Activated CD8-positive, alpha-beta memory T cell treated with anti-CD3 and anti-CD28 coated beads for 36 hours (primary cell): ENCODE data around the gene ACP6. TPM values are rescaled to one million over a fixed set of nuclear protein-coding genes. Genes with fewer than 3 reads are reported as not detected.

Experiments
- CTCF ChIA-PET: fragments of 350-600 bp; sonication (Branson Sonifier 250); formaldehyde crosslinking; loops from one replicate; lab custom pipeline; 2021; ENCODE audit warnings: antibody characterized with exemption; lab: Charles Lee
- POLR2A ChIA-PET: fragments of 350-600 bp; sonication (Branson Sonifier 250); formaldehyde crosslinking; loops from one replicate; lab custom pipeline; 2021; ENCODE audit warnings: antibody characterized with exemption; lab: Charles Lee
- total RNA-seq, 2 experiments: library from RNA; stranded (reverse); gene quantifications; one replicate each; pipeline ENCODE4 v1.2.3, GENCODE V29; 2021

ACP6 gene
- total RNA-seq, 2 experiments from 2014 or later, result 8.0 to 9.0 TPM

DNA sequence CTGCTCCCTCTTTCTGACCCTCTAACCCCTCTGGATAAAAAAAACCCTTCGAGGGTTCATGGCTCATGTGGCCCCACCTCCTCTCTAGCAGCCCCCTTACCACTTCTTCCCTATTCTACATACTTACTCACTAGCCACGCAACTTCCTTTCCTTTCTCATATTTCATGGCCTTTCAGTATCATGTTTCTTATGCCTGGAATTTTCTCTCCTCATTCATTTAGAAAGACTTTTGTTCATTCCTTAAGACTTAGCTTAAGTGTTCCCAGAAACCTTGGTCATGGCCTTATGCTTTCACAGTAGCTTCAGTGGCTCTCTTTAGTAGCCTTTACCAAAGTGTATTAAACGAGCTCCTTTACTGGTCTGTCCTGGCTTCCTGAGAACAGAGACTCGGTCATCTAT lies 6.1 kb downstream of the ACP6 start:
- ChIA-PET CTCF (no interaction called here), POLR2A (no interaction called here)

DNA sequence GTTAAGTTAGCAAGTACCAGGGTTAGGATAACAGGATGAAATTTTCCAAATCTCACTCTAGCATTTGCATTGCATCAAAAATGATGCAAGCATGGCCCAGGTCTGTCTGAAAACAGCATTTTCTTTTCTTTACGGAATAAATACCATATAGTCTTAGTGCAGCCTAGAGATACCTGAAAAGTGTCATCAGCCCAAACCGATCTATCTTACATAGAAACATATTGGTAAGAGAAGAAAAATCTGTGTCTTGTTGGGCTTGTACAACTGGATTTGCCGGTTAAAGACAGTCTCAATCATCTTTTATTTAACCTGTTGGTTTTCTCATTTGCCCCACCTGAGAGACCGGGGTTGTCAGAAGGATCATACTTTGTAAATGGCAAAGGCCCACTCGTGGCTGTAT lies 15.8 kb downstream of the ACP6 start:
- CTCF ChIA-PET, result no interaction called here
- POLR2A ChIA-PET, result no interaction called here

DNA sequence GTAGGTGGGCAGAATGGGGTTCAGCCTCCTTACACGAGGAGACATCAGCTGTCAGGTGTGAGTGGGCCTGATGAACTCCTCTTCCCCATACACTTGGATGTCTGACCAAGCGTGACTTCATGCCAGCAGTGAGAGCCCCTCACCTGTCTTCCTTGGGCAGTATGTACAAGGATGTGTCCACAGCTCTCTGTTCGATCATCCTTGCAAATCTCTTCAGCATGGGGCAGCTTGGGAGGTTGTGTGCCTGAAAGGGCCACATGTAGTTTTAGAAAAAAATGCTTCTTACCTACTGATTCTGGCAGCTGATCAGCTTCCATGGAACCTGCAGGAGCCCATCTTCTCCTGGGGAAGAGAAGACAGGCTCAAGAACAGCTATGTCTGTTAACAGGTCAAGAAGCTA lies 18.0 kb downstream of the ACP6 start:
- ChIA-PET POLR2A (no interaction called here), CTCF (no interaction called here)

DNA sequence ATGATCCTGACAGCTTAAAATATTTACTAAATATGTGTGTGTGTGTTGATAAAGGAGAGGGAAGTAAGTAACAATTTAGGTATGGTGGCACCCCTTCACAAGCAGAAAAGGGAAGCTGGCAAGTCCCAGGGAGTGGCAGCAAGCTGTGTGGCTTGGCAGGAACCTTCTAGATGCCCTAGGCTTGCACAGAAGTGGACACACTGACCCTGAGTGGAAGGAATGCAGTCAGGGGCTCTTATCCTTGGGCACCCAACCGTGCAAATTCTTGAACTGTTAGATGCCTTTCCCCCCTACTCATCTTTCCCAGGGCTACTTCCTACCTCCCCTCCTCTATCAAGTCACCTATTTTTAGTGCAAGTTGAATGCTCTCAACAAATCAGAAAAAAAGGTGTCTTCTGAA lies 18.9 kb downstream of the ACP6 start:
- ChIA-PET CTCF (no interaction called here), POLR2A (interaction anchor here (0.5 kb wide), 1 partner anchor 21 kb away, joined by 4 read pairs; no protein-coding TSS in a partner anchor)

DNA sequence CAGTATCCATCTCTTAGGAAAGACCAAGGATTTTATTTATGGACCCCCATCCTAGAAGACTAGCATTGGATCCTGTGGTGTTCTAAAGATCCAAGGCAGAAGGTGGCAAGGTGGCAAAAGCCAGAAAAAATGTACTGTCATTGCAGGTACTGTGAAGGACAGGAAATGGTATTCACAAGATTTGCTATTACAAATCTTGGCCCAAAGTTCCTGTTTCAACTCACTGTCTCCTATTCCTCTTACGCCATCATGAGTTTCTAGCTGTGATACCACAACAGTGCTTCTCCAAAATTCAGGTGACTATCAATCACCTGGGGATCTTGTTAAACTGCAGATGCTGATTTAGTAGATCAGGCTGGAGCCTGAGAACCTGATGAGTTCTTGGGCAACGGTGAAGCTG lies 21.4 kb downstream of the ACP6 start:
- ChIA-PET CTCF (no interaction called here), POLR2A (no interaction called here)

DNA sequence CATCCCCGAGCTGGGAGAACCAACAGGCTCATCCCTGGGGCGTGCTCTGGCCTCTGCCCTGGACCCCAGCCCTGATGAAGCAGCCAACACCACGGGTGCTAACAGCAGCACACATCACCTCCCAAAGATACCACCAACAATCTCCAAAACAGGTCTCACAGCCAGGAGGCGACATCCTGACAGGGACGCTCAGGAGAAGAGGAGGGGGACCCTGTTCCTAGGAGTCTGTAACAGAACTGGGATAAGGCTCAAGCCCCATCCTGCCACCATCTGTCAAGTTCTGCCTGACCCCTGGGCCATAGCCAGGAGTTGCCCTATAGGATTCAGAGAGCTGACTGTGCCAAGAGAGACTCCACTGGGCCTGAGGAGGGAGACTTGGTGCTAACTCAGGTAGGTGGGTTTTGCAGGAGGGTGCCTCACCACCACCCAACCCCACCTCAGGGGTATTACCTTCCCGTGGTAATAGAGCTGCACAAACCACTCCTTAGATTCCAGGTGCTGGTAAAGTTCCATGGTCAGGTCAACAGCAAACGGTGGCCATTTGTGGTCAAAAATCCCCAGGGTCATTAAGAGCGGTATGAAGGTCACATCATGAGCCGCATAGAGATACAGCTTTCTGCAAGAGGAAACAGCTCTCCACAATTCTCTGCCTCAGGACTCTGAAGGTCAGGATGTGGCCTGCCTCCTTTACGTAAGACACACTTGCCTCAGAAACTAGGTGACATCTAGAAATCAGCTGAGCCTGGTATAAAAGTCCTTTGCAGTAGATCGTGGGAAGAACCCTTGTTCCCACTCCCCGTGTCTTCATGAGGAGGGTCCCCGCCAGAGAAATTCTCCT lies 22.3 kb downstream of the ACP6 start:
- CTCF ChIA-PET, result no interaction called here
- POLR2A ChIA-PET, result no interaction called here

DNA sequence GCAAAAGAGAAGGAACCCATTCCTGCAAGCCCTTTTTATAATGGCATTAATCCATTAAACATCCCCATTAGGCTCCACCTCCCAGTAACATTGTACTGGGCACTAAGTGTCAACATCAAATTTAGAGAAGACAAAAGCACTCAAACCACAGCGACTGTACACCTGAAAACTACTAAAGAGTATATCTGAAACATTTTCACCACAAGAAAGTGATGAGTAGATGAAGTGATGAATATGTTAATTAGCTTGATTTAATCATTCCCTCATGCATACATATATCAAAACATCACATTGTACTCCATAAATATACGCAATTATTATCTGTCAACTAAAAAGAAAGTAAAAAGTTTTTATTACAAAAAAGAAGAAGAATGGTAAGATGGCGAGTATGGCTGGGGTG lies 26.4 kb downstream of the ACP6 start:
- POLR2A ChIA-PET, result no interaction called here
- CTCF ChIA-PET, result no interaction called here

DNA sequence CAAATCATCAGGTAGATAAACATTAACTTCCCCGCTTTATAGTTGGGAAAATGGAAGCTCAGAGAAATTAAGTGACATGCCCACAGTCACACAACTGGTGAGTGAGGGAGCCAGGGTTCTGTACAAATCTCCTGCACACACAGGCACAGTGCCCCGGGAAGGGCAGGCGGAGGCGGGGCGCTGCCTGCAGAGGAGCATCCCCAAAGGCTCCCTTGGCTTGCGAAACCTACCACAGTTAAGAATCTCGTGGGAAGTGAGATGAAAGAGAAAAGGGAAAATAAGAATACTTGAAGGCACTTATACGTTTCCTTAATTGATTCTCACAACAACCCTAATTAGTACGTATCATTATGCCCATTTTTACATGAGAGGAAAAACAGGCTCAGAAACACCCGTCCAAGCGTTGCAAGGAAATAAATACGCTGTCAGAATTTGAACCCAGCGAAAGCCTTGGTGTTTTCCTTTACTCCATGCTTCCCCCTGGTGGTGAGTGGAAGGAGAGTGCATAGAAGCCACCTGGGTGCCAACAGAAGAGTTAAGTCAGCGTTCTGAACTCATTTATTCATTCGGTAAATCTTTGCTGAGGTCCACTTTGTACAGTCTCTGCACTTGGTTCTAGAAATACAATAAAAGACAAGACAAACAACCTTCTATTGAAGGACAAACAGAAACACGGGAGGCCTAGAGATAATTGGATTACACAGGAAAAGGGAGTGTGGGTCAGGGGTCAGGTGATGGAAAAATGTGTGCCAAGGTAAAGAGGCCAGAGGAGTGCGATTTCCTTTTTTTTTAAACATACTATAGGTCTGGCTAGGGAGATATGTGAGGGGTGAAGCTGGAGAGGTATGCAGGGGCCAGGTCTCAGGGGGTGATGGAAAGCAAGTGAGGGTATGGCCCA lies 28.4 kb downstream of the ACP6 start:
- CTCF ChIA-PET, result interaction anchor here (1.2 to 1.9 kb wide), 5 partner anchors 9 to 251 kb away, joined by 3 to 8 read pairs (median 4); partner anchors contain the start of gene ACP6

DNA sequence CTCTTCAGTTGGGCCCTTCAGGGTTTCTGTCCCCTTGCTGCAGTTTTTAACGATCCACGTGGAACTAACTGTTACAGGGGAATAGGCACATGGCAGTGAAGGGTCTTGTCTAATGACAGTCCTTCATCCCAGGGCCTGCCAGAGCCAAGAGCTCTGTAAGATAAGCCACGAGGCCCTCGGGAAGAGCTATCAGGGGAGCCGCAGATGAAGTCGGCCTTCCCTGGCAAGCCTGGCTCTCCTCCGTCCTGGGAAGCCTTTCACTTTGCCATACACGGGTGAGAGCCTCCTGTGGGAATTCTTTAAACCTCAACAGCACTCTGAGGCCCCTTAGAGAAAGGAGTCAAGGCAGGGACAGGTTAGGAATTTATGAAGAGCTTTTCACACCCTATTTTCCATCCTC lies 29.0 kb downstream of the ACP6 start:
- POLR2A ChIA-PET, result no interaction called here
- CTCF ChIA-PET, result interaction anchor here (1.2 to 1.9 kb wide), 5 partner anchors 8 to 251 kb away, joined by 3 to 8 read pairs (median 4); partner anchors contain the start of gene ACP6

More for the DNA sequence above, 28.4 kb downstream of the ACP6 start:
- POLR2A ChIA-PET, result no interaction called here

DNA sequence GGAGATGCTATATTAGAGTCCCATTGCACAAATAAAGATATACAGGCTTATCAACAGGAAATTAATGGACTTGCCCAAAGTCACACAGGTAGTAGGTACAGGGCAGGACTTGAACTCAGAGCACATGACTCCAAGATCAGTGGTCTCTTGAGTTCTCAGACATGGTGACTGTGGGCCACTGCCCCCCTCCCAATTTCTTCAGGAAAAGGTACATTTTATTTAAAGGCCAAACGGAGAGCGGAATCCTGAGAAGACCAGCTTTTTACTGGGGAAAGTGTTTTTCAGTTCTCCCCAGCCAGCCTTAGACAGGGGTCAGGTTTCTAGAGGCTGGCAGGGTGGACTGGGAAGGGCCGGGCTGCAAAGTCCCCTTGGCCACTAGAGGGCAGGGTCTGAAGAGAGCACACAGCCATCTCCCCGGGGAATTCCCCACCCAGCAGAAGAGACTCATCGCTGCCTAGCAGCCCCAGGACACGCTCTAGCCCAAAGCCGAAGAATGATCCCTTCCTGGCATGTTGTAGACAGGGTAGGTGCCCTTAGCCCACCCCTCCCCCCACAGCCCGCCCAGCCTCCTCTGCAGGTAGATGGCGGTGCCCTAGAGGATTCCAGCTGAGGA lies 29.7 kb downstream of the ACP6 start:
- CTCF ChIA-PET, result interaction anchor here (1.2 to 1.9 kb wide), 6 partner anchors 8 to 252 kb away, joined by 3 to 8 read pairs (median 4); partner anchors contain the start of gene ACP6
- POLR2A ChIA-PET, result no interaction called here

DNA sequence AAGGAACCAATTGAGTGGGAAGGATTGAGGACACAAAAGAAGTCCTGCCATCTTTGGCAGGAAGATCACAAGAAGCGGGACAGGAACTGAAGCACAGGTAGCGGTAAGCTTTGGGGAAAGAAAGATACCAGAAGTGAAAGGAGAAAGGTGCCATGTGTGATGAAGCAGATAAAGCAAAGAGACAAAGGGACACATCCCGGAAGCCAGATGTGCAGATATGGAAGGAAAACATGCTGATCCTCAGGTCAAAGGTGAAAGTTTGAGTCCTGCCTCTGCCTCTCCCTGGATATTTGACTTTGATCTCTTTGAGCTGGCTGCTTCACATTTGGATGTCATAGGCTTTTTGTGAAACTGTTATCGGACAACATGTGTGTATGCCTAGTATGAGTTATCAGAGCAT lies 34.0 kb downstream of the ACP6 start:
- ChIA-PET CTCF (no interaction called here), POLR2A (no interaction called here)

DNA sequence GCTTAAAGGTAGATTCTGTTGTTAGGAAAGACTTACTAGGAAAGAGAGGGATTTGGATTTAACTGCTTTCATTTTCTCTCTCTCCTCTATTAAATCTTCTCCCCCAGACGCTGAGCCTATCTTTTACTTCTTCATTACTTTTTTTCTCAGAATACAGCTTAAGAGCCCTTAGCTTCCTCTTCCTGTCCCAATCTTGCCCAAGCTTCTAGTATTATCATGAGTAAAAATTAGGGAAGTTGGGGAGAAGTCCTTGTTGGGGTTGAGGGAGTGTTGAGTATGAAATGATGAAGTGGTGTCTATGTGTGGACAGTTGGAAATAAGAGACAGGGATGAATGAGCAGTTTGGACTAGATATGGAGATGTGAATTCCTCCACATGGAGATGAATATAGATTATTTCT lies 35.0 kb downstream of the ACP6 start:
- POLR2A ChIA-PET, result no interaction called here
- CTCF ChIA-PET, result interaction anchor here (1.1 kb wide), 1 partner anchor 23 kb away, joined by 3 read pairs; no protein-coding TSS in a partner anchor

DNA sequence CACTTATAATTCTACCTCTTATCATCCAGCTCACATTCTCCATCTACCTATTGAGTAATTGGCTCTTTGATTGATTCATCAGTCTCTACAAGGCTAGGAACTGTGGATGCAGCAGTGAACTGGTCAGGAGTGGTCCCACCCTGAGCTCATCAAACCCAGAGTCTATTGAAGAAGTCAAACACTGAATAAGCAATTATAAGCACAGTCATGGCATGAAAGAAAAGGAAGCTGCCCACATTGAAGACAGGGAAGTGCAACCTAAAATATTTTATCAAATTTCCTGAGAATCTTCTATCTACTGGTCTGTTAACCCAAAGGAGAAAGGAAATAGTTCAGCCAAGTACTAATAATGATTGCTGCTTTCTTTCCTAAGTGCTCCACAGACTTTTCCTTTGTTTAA lies 35.7 kb downstream of the ACP6 start:
- CTCF ChIA-PET, result interaction anchor here (1.1 kb wide), 1 partner anchor 24 kb away, joined by 3 read pairs; no protein-coding TSS in a partner anchor
- POLR2A ChIA-PET, result no interaction called here

DNA sequence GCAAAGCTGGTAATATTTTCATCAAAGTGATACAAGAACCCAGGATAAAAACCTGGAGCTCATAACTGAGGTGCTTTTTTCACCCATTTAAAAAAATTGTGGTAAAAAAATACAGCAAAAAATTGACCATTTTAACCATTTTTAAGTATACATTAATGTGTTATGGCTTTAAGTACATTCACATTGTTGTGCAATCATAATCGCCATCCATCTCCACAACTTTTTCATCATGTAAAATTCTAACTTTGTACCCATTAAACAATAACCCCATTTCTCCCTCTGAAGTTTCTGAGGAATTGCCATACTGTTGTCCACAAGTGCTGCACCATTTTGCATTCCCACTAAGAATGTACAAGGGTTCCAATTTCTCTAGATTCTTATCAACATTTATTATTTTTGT lies 36.6 kb downstream of the ACP6 start:
- ChIA-PET POLR2A (no interaction called here), CTCF (no interaction called here)

DNA sequence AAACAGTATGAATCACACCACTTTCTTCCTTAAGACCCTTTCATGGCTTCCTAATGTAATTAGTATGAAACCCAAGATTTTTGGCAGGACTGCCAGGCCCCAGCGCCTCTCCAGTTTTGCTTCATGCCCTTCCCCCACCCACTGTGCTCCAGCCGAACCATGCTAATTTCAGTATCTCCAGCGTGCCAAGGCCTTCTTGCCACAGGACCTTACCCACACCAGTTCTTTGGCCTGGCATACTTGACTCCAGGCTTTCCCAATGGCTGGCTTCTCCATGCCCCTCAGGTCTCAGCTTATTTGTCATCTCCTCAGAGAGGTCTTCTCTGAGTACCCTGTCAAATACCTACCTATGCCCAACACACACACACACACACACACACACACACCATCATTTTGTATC lies 38.5 kb downstream of the ACP6 start:
- ChIA-PET CTCF (no interaction called here), POLR2A (no interaction called here)

DNA sequence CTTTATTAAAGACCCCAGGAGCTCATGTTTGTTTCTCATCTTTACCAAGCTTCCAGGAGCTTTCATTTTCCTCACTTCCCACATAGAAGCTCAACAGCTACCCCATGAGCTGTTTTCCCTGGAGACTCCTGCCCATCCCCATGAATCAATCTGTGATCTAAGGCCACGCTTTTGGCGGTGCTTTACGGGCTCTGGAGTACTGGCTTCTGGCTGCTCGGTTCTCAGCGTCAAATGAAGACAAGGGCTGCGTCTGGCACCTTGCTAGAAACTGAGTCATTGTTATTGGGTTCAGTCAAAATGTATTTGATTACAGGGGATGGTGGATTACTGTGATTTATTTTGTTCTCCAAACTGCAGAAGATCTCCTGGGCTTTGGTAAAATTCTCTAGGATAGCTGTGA lies 39.9 kb downstream of the ACP6 start:
- CTCF ChIA-PET, result interaction anchor here (1.7 kb wide), 1 partner anchor 9 kb away, joined by 5 read pairs; no protein-coding TSS in a partner anchor
- POLR2A ChIA-PET, result no interaction called here

DNA sequence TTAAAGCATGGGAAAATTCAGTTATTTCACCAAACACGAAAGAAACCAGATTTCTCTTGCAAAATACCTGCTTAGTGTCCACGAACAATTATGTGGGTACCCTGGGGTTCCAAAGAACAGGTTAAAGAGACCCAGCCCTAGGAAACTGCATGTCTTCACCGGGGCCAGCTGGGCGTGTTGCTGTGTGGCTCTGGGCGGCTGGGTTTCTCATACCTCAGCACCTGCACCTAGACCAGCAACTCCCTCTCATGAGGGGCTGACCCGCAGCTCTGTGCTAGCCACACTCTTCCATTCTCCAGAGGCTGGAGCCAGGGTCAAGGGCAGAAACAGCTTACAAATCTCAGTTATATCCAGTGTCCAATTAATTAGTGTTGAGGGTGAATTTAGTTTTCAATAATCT lies 40.3 kb downstream of the ACP6 start:
- POLR2A ChIA-PET, result no interaction called here
- CTCF ChIA-PET, result interaction anchor here (1.7 kb wide), 1 partner anchor 10 kb away, joined by 5 read pairs; no protein-coding TSS in a partner anchor

DNA sequence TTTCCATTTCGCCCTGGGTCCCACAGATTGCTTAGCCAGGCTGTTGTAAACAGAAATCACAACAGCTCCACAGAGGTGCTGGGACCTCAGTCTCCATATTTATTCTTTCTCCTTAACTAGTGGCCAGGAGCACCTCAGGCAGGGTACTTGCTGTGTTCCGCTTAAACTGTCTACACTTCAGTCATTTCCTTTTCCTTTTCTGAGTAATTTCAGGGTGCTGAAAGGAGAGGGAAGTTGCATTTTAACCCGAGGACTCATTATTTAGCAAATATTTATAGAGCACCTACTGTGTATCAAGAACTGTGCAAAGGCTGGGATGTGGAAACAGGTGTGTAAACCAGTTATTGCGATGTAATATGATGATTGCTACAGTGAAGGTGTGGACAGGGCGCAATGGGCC lies 41.9 kb downstream of the ACP6 start:
- ChIA-PET CTCF (no interaction called here), POLR2A (no interaction called here)

DNA sequence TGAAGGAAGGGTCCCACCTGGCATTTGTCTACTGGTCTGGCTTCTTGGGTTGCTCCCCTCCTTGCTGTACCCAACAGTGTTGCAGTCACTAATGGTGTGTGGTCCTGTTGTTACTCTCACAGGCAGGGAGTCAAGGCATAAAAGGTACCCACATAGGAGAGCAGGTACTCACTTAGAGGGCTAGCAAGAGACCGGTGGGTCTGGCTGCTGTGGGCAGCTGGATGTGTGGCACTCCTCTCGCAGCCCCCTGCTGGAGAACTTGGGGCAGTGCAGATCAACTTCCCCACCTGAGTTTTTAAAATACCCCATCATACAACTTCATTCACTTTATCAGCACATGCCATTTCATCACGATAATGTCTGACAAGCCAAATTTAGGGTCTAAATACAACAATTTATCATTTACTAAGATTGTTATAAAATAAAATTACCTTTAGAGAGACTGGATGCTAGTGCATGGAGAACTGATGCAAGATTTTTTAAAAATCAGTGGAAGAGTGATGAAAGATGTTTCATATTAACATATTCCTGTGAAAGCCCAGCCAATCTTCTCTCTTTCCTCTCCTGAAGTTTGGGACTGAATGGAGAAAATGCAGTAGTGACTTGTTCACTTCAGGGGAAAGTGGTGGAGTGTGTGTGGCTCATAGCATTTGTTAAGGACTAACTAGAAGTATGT lies 42.8 kb downstream of the ACP6 start:
- POLR2A ChIA-PET, result interaction anchor here (0.6 kb wide), 1 partner anchor 134 kb away, joined by 4 read pairs; no protein-coding TSS in a partner anchor
- CTCF ChIA-PET, result interaction anchor here (0.9 to 1.0 kb wide), 3 partner anchors 17 to 157 kb away, joined by 3 to 4 read pairs (median 3); no protein-coding TSS in a partner anchor
